Stimulated activated CD4-positive, alpha-beta T cell treated with anti-CD3 and anti-CD28 coated beads, Interleukin-2, amount 100 ng/mL, for 4 hours (primary cell): Measurements from ENCODE around the gene ZC3H18.
A peak's percentile ranks its signal among the peaks of the same experiment; 100 is the strongest.

Source experiments
- DNase-seq: peaks from one replicate; pipeline ENCODE4 v3.0.0-alpha.2; 2020; ENCODE audit warnings: low read depth

ZC3H18 gene

GRCh38 chr16:88623858-88624257 lies 53.7 kb downstream of the ZC3H18 start:
- no peak for DNase-seq

GRCh38 chr16:88624481-88624880 lies 54.3 kb downstream of the ZC3H18 start:
- no peak for DNase-seq

DNA sequence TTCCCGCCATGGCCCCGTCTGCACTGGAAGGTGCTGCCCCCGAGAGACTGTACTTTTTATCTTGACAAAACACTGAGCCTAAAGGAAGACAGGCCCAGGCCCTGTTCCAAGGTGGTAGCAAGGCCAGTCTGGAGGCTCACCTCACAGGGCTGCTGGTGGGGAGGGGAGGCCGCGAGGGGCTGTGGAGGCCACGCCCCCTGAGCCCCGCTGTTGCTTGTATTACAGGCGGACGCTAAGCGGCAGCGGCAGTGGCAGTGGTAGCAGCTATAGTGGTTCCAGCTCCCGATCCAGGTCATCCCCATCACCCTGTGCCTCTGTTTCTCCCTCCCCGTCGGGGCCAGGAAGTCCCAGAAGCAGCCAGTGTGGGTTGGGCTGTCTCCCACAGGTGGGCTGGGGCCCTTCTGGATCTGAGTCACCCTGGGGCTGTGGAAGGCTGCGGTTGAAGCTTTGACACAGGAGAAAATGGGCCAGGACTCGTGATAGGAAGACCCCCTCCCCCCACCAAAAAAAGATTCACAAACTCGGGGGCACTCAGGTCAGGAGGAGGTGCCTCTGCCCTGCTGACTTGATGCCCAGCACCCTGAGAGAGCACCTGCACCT lies 54.9 kb downstream of the ZC3H18 start:
- no peak for DNase-seq

DNA sequence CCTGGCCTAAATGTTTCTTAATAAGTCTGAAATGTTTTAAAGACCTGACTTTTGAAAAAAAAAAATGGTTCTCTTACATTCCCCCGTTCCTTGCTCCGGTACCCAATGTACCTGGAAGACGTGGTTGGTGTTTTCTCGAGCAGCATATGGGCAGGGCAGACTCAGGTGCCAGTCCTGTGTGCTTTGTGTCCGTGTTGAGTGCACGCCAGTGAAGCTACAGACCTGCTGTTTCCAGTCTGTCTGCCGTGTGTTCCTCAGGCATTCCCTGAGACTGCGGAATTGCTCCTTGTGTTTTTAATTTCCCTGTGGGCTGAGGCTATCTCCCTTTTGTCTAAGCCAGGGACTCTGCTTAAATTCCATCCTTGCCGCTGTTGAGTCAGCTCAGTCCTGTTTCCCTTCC lies 56.4 kb downstream of the ZC3H18 start:
- DNase-seq = no peak

GRCh38 chr16:88627531-88628411 lies 57.6 kb downstream of the ZC3H18 start:
- DNase-seq = no peak

GRCh38 chr16:88628512-88628974 lies 58.3 kb downstream of the ZC3H18 start:
- no peak for DNase-seq

DNA sequence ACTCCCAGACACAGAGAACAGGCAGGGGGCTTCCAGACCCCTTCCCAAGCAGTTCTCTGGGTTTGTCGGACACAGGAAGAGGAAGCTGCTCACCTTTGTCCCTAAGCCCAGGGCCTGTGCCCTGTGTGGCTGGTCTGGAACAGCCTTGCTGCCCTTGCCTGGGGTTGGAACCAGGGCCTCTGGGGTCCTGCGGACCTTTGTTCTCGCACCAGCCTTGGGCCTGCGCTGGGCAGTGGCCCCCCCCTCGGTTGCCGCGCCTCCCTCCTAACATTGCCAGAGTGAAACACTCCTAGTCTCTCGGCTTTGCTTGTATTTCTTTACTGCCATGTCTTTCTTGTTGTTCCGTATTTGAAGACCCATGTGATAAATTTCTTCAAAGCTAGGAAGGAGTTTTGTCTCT lies 59.6 kb downstream of the ZC3H18 start:
- DNase-seq = no peak

DNA sequence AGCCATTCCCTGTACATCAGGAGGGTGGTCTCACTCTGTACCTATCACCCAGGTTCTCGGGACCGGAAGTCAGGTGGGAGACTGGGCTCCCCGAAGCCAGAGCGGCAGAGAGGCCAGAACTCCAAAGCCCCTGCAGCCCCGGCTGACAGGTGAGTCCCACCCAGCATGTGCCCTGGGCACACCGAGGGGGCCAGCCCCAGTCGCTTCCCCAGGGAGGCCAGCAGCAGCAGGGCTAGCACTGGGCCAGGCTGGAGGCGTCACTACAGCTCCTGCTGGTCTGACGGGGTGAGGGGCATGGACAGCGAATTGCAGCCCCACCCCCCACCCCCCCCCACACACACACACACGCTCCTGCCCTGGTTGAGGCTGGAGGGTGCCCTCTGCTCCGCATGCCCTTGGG lies 60.2 kb downstream of the ZC3H18 start:
- no peak for DNase-seq

GRCh38 chr16:88630941-88631340 lies 60.7 kb downstream of the ZC3H18 start:
- no peak for DNase-seq

DNA sequence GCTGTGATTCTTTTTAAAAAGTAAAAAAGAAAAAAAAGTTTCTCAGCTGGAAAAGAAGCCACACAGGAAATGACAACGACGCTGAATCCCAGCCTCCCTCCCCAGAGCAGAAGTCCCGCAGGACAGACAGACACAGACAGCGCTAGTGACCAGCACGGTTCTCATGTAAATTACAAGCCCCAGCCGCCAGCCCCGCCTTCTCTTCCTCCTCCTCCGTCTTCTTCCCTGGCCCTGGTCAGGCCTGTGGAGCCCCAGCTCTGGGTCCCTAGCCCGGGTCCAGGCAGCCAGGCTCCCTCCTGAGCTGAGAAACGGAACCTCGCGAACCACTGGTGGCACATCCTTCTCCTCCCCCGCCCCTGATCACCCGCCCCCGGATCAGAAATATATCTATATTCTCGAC lies 61.2 kb downstream of the ZC3H18 start:
- DNase-seq = no peak

DNA sequence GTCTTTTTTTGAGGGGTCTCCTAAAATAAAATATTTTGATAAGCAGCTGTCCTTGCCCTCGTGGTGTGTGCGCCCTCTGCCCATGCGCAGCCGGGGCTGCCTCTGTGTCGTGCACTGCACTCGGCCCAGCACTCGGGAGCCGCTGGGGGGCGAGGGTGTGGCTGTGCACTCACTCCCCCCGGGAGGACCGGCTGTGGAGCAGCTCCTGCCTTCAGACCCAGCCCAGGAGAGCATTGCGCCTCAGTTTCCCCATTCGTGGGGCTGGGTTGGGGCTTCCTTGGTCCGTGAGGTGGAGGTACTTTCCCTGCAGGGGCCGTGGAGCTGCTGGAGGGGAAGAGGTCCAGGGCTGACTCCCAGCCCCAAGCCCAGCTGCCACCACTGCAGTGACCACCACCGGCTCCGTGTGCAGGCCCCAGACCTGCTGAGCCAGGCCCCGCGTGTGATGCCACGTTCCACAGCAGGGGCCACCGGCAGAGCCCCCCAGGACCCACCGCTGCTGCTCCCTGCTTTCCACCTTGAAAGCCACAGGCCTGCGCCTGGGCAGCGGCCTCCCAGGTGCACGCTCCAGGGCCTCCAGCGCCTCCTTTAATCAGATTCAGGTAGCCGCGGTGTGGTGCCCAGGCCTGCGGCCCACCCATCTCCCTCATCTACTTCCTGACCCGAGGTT lies 61.9 kb downstream of the ZC3H18 start:
- no peak for DNase-seq

DNA sequence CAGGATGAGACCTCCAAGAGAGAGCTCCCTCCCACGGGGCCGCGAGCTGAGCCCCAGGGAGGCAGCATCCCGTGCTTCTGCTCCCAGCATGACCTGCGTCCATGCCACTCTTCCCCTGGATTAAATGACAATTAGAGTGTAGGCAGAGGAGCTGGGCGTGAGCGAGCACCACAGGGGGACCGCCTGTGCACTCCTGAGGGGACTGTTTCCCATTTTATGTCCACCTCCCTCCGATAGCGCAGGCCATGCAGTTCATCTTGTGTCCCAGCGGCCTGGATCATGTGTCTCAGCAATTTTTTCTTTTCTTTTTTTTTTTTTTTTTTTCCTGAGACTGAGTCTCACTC lies 62.4 kb downstream of the ZC3H18 start:
- DNase-seq = no peak

- DNase-seq = peak; percentile 30
Measured at GRCh38 chr16:88633684-88634140, 63.5 kb downstream of the ZC3H18 start.

GRCh38 chr16:88634141-88634993 lies 64.2 kb downstream of the ZC3H18 start:
- DNase-seq = peak; percentile 26

DNA sequence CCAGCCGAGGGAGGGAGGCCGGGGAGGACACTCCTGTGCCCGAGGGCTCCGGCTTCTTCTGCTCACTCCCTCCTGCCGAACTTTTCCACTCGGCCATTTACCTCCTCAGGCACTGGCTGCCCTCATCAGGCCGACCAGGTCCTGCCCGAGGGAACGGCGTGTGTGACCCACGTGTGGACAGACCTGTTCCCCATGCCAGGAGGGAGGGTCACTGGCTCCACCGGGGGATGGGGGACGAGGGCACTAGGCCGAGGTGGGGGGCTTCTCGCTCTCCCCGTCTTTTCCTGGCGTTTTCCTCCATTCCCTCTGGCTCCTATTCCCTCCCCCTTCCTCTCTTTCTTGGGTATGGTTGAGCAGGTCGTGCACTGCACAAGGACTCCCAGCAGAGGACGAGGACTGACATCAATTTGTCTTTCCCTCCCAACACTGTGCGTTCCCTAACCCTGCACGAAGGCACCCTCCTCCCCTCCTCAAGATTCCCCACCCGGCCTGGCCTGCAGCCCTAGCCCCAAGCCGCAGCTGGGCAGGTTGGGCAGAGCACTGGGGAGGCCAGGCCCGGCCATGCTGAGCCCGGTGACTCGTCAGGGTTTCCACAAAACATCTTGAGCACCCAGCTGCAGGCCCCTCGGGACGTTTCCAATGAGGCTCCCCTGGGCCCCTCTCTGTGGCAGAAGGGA lies 64.9 kb downstream of the ZC3H18 start:
- no peak for DNase-seq

DNA sequence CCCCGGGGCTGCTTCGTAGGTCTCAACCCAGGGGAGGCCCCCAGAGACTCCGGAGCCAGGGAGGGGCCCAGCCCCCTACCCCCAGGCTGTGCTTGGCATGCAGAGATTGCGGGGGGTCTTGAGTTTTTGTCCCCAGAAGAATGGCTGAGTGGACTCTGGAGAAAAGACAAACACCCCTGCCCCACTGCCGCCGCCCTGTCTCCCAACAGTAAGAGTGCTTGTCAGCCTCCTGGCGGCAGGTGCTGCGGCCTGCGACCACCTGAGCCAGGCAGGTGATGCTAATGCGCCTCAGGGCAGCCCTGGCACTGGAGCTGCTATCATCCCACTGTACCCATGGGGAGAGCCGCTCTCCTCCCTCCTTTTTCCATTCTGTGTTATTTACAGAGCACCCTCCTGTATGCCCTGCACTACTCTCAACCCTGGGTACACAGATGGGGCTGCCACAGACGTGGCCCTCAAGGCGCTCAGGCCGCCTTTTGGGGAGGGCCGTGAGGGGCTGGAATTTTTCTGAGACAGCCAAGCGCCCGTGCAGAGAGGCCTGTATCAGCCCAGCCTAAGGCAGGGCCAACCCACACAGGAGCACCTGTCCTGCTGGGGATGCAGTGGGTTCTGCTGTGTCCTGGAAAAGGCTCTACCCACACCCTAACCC lies 65.6 kb downstream of the ZC3H18 start:
- DNase-seq = no peak

DNA sequence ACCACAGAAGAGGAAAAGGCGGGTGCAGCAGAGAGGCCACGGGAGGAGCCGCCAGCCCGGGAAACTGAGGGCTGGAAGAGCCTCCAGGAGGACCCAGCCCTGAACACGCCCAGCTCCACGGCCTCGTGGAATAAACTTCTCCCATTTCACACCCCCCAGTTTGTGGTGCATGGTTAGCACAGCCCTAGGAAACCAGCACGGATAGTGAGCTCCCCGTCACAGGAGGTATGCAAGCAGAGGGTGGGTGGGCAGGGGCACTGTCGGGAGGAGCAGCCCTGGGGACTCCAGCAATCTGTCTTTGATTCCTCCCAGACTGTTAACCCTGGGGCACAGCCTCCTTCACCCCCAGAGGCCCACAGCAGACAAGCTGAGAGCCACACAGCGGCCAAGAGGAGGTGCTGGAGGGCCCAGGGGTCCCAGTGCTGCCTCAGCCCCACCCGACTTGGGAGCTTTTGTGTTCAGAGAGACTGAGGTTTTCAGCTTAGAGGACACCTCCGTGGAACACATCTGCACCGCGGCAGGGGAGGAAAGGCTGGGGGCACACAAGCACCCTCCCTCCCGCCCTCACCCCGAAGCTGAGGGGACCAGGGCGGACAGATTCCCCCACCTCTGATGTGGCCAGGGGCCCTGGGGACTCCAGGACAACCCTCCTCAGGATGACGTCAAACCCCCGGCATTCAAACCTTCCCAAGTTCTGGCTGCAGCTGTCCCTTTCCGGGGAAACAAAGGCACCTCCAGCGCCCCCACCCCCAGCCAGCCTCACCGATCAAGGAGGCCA lies 66.5 kb downstream of the ZC3H18 start:
- DNase-seq = no peak

GRCh38 chr16:88638323-88639230 lies 68.4 kb downstream of the ZC3H18 start, which contains the start of gene IL17C:
IL17C (plus strand) TSS chr16:88638572; CDS start chr16:88638642, 70 bp downstream.
- DNase-seq = no peak
